Liver (tissue), 9 donors: Measurements from ENCODE around the gene RIMBP2. TPM values are rescaled to one million over a fixed set of nuclear protein-coding genes. Genes with fewer than 3 reads are reported as not detected.

Experiments used
- DNase-seq: peaks from one replicate; pipeline ENCODE4 v3.0.0-alpha.2; 2017; ENCODE audit warnings: low spot score
- H3K27ac ChIP-seq, 2 donors: one replicate each; pipeline ENCODE4 v1.7.0; 2013; ENCODE audit warnings: inconsistent platforms in 2 of 2, low read length in 2 of 2, control low read depth in 1 of 2, low read depth in 1 of 2, mild to moderate bottlenecking in 1 of 2
- H3K27me3 ChIP-seq, 4 donors: one replicate each; pipeline versions ENCODE4 v1.6.1 to v1.7.0; 2013; ENCODE audit warnings: low read length in 3 of 4, inconsistent platforms in 1 of 4, mild to moderate bottlenecking in 1 of 4, moderate library complexity in 1 of 4; ENCODE audit not compliant: control insufficient read depth in 4 of 4, insufficient read depth in 4 of 4
- H3K36me3 ChIP-seq, 4 donors: one replicate each; pipeline versions ENCODE4 v1.6.1 to v1.7.0; 2013; ENCODE audit warnings: low read length in 3 of 4, mild to moderate bottlenecking in 3 of 4, low read depth in 1 of 4, moderate library complexity in 1 of 4; ENCODE audit not compliant: control insufficient read depth in 4 of 4, insufficient read depth in 3 of 4
- H3K4me1 ChIP-seq, 4 donors: one replicate each; pipeline versions ENCODE4 v1.6.1 to v1.7.0; 2013; ENCODE audit warnings: low read length in 3 of 4, mild to moderate bottlenecking in 3 of 4, moderate library complexity in 1 of 4; ENCODE audit not compliant: control insufficient read depth in 4 of 4, insufficient read depth in 4 of 4
- H3K4me3 ChIP-seq, 3 donors: one replicate each; pipeline versions ENCODE4 v1.6.1 to v1.7.0; 2013; ENCODE audit warnings: low read length in 3 of 3, control low read depth in 1 of 3, low read depth in 1 of 3, mild to moderate bottlenecking in 1 of 3
- H3K9ac ChIP-seq, 2 donors: one replicate each; pipeline ENCODE4 v1.7.0; 2013; ENCODE audit warnings: low read length in 2 of 2, mild to moderate bottlenecking in 2 of 2, moderate library complexity in 2 of 2, control low read depth in 1 of 2, low read depth in 1 of 2
- H3K9me3 ChIP-seq, 4 donors: one replicate each; pipeline versions ENCODE4 v1.6.1 to v1.7.0; 2013; ENCODE audit warnings: low read length in 3 of 4; ENCODE audit not compliant: control insufficient read depth in 4 of 4
- EGR1 ChIP-seq, 2 donors: IDR thresholded peaks; 2 replicates each; pipeline ENCODE4 v1.6.1; 2016 to 2018; ENCODE audit warnings: antibody characterized with exemption in 2 of 2, low read depth in 2 of 2
- FOXA1 ChIP-seq: IDR thresholded peaks from 2 replicates; pipeline ENCODE4 v1.6.1; 2016; ENCODE audit warnings: antibody characterized with exemption
- FOXA2 ChIP-seq: IDR thresholded peaks from 2 replicates; pipeline ENCODE4 v1.6.1; 2016; ENCODE audit warnings: antibody characterized with exemption
- GABPA ChIP-seq, 2 donors: IDR thresholded peaks in 1 of 2; conservative IDR thresholded peaks in 1 of 2; 2 replicates each; pipeline ENCODE4 v1.6.1; 2016; ENCODE audit warnings: antibody characterized with exemption in 2 of 2, mild to moderate bottlenecking in 1 of 2, moderate library complexity in 1 of 2
- HNF4A ChIP-seq, 2 donors: conservative IDR thresholded peaks; 2 replicates each; pipeline ENCODE4 v1.6.1; 2016; ENCODE audit warnings: antibody characterized with exemption in 2 of 2, mild to moderate bottlenecking in 2 of 2
- HNF4G ChIP-seq: IDR thresholded peaks from 2 replicates; pipeline ENCODE4 v1.6.1; 2016; ENCODE audit warnings: antibody characterized with exemption
- JUND ChIP-seq, 2 donors: IDR thresholded peaks; 2 replicates each; pipeline ENCODE4 v1.6.1; 2016; ENCODE audit warnings: antibody characterized with exemption in 2 of 2
- NR2F2 ChIP-seq: IDR thresholded peaks from 2 replicates; pipeline ENCODE4 v1.6.1; 2016; ENCODE audit warnings: antibody characterized with exemption
- RXRA ChIP-seq, 2 donors: IDR thresholded peaks; 2 replicates each; pipeline ENCODE4 v1.6.1; 2017 to 2018; ENCODE audit warnings: antibody characterized with exemption in 2 of 2, mild to moderate bottlenecking in 1 of 2
- TAF1 ChIP-seq: conservative IDR thresholded peaks from 2 replicates; pipeline ENCODE4 v1.6.1; 2016; ENCODE audit warnings: antibody characterized with exemption, mild to moderate bottlenecking
- YY1 ChIP-seq: IDR thresholded peaks from 2 replicates; pipeline ENCODE4 v1.6.1; 2016; ENCODE audit warnings: antibody characterized with exemption, mild to moderate bottlenecking
- WGBS: extraction: QIAGEN DNeasy Blood & Tissue Kit; methylation state at CpG from one replicate; pipeline ENCODE4 v1.1.7; 2013; 5-methylcytosine and 5-hydroxymethylcytosine counted together
- polyA plus RNA-seq, 2 donors: library from polyadenylated mRNA; stranded (reverse) in 1 of 2; unstranded in 1 of 2; fragments of 200-250 nt in 1 of 2; fragments of >200 nt in 1 of 2; fragmentation: Nextera tagmentation in 1 of 2; extraction: Ambion mirVana in 1 of 2; gene quantifications; one replicate each; pipeline versions ENCODE4 v1.2.1 to v1.2.3, GENCODE V29; 2013 to 2015
- total RNA-seq, 2 donors: library from RNA; depleted of rRNA; stranded (reverse); fragments of >200 nt; gene quantifications; one replicate each; pipeline ENCODE4 v1.2.3, GENCODE V29; 2014
- TF ChIP-seq, protein P1 (sequence below): IDR thresholded peaks from 2 replicates; pipeline ENCODE4 v1.6.1; 2016; ENCODE audit warnings: antibody characterized with exemption
- TF ChIP-seq, protein P2 (sequence below): IDR thresholded peaks from 2 replicates; pipeline ENCODE4 v1.6.1; 2016; ENCODE audit warnings: antibody characterized with exemption
- TF ChIP-seq, protein P3 (sequence below): IDR thresholded peaks from 2 replicates; pipeline ENCODE4 v1.6.1; 2016; ENCODE audit warnings: antibody characterized with exemption
- TF ChIP-seq, protein P4 (sequence below): IDR thresholded peaks from 2 replicates; pipeline ENCODE4 v1.6.1; 2016; ENCODE audit warnings: antibody characterized with exemption, mild to moderate bottlenecking
- TF ChIP-seq, protein P5 (sequence below): fragments of 150-350 bp; IDR thresholded peaks from 2 replicates; pipeline ENCODE4 v1.5.1; 2017; ENCODE audit warnings: improper control_type of control experiment, low read depth, low read length; ENCODE audit not compliant: missing input control
- donor health status: healthy.
- donor health status: healthy.
- donor health status: healthy.
- donor health status: healthy.
- donor health status: healthy.

RIMBP2 gene
- total and polyA plus RNA-seq, 4 donors, result 0.01 to 0.17 (median 0.09) TPM; not detected in 1

DNA sequence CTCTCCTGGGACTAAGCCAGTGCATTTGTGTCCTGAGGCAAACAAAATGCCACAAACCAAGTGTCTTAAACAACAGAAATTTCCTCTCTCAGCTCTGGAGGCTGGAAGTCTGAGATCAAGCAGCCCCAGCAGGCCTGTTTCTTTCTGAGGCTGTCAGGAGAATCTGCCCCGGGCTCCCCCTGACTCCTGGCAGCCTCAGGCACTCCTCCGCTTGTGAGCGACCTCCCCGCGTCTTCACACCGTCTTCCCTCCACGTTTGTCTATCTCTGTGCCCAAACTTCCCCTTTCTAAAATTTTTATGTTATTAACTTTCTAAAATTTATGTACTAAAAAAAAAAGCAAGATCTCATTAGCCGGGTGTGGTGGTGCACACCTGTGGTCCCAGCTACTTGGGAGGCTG lies 59.7 kb downstream of the RIMBP2 start:
- Histone ChIP-seq H3K27ac (no peak overlapping the region), H3K9ac (no peak overlapping the region), H3K36me3 (no peaks in the 10 kb centered on the region), H3K27me3 (no peaks in the 10 kb centered on the region), H3K4me3 (no peak overlapping the region), H3K9me3 (peaks cover 0 to 1% (median 0%) of the 10 kb centered on the region in 4 donors), H3K4me1 (no peaks in the 10 kb centered on the region)
- whole genome bisulfite sequencing, result 82% methylated on average over 8 of the region's 8 CpGs
- no peak for DNase-seq
- TF ChIP-seq, protein P1, sequence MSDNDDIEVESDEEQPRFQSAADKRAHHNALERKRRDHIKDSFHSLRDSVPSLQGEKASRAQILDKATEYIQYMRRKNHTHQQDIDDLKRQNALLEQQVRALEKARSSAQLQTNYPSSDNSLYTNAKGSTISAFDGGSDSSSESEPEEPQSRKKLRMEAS, result no peak
- TF ChIP-seq JUND (IDR thresholded peaks at IDR 0.05), result no peak
- TF ChIP-seq, protein P2, sequence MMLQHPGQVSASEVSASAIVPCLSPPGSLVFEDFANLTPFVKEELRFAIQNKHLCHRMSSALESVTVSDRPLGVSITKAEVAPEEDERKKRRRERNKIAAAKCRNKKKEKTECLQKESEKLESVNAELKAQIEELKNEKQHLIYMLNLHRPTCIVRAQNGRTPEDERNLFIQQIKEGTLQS, result no peak
- no peak for TF ChIP-seq HNF4G
- TF ChIP-seq TAF1, result no peak

DNA sequence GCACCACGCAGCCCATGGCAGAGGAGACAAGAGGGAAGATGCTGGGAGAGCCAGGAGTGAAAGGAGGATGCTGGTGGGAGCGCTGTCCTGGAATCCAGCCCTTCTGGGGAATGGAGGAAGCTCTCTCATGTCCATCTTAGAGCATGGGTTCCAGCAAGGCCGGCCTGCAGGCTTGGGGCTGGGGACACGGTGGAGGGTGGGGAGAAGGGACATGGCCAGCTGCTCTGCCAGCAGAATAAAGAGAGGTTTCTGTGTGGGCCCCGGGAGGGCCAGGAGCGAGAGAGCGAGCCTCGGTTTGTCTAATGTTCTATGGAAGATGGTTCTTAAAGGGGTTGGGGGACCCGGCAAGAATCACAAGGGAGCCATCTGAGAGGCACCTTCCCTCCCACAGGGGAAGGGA lies 60.2 kb downstream of the RIMBP2 start:
- 84% methylated on average over 9 of the region's 9 CpGs for WGBS
- Histone ChIP-seq H3K27ac (no peak overlapping the region), H3K36me3 (no peaks in the 10 kb centered on the region), H3K27me3 (no peaks in the 10 kb centered on the region), H3K4me3 (no peak overlapping the region), H3K9me3 (peaks cover 0 to 1% (median 0%) of the 10 kb centered on the region in 4 donors), H3K9ac (no peak overlapping the region), H3K4me1 (no peaks in the 10 kb centered on the region)
- DNase-seq, result no peak
- TF ChIP-seq, protein P3, sequence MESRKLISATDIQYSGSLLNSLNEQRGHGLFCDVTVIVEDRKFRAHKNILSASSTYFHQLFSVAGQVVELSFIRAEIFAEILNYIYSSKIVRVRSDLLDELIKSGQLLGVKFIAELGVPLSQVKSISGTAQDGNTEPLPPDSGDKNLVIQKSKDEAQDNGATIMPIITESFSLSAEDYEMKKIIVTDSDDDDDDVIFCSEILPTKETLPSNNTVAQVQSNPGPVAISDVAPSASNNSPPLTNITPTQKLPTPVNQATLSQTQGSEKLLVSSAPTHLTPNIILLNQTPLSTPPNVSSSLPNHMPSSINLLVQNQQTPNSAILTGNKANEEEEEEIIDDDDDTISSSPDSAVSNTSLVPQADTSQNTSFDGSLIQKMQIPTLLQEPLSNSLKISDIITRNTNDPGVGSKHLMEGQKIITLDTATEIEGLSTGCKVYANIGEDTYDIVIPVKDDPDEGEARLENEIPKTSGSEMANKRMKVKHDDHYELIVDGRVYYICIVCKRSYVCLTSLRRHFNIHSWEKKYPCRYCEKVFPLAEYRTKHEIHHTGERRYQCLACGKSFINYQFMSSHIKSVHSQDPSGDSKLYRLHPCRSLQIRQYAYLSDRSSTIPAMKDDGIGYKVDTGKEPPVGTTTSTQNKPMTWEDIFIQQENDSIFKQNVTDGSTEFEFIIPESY, result no peak
- TF ChIP-seq FOXA2 (no peak), HNF4A (conservative IDR thresholded peaks at IDR 0.05) (no peak), GABPA (IDR thresholded peaks at IDR 0.05 in 1 of 2, conservative IDR thresholded peaks at IDR 0.05 in 1 of 2) (no peak), NR2F2 (no peak), RXRA (IDR thresholded peaks at IDR 0.05) (no peak), FOXA1 (no peak), JUND (IDR thresholded peaks at IDR 0.05) (no peak), TAF1 (no peak), EGR1 (IDR thresholded peaks at IDR 0.05; ENCODE audit: low read depth in 2 of 2) (no peak), YY1 (no peak)
- TF ChIP-seq, protein P4, sequence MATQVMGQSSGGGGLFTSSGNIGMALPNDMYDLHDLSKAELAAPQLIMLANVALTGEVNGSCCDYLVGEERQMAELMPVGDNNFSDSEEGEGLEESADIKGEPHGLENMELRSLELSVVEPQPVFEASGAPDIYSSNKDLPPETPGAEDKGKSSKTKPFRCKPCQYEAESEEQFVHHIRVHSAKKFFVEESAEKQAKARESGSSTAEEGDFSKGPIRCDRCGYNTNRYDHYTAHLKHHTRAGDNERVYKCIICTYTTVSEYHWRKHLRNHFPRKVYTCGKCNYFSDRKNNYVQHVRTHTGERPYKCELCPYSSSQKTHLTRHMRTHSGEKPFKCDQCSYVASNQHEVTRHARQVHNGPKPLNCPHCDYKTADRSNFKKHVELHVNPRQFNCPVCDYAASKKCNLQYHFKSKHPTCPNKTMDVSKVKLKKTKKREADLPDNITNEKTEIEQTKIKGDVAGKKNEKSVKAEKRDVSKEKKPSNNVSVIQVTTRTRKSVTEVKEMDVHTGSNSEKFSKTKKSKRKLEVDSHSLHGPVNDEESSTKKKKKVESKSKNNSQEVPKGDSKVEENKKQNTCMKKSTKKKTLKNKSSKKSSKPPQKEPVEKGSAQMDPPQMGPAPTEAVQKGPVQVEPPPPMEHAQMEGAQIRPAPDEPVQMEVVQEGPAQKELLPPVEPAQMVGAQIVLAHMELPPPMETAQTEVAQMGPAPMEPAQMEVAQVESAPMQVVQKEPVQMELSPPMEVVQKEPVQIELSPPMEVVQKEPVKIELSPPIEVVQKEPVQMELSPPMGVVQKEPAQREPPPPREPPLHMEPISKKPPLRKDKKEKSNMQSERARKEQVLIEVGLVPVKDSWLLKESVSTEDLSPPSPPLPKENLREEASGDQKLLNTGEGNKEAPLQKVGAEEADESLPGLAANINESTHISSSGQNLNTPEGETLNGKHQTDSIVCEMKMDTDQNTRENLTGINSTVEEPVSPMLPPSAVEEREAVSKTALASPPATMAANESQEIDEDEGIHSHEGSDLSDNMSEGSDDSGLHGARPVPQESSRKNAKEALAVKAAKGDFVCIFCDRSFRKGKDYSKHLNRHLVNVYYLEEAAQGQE, result no peak
- TF ChIP-seq, protein P5, sequence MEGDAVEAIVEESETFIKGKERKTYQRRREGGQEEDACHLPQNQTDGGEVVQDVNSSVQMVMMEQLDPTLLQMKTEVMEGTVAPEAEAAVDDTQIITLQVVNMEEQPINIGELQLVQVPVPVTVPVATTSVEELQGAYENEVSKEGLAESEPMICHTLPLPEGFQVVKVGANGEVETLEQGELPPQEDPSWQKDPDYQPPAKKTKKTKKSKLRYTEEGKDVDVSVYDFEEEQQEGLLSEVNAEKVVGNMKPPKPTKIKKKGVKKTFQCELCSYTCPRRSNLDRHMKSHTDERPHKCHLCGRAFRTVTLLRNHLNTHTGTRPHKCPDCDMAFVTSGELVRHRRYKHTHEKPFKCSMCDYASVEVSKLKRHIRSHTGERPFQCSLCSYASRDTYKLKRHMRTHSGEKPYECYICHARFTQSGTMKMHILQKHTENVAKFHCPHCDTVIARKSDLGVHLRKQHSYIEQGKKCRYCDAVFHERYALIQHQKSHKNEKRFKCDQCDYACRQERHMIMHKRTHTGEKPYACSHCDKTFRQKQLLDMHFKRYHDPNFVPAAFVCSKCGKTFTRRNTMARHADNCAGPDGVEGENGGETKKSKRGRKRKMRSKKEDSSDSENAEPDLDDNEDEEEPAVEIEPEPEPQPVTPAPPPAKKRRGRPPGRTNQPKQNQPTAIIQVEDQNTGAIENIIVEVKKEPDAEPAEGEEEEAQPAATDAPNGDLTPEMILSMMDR, result no peak
